Cardiac muscle cell (in vitro differentiated cells and primary cell): Measurements from ENCODE around the gene UBALD2. TPM values are rescaled to one million over a fixed set of nuclear protein-coding genes. Genes with fewer than 3 reads are reported as not detected.

Source experiments
- DNase-seq, 2 donors: peaks; one replicate each; pipeline versions ENCODE4 v3.0.0 to v3.0.0-alpha.2; 2010 to 2017; ENCODE audit warnings: low read depth in 1 of 2, low spot score in 1 of 2
- H3K27ac ChIP-seq: fragments of 200-600 bp; sonication (generic); 2 replicates; pipeline ENCODE4 v1.5.1; 2016
- H3K27me3 ChIP-seq: fragments of 200-600 bp; sonication (generic); 2 replicates; pipeline ENCODE4 v1.6.0; 2016; ENCODE audit warnings: control low read depth
- H3K36me3 ChIP-seq: fragments of 200-600 bp; sonication (generic); 2 replicates; pipeline ENCODE4 v1.5.1; 2016; ENCODE audit warnings: control low read depth
- H3K4me1 ChIP-seq: fragments of 200-600 bp; sonication (generic); 2 replicates; pipeline ENCODE4 v1.8.1; 2017; ENCODE audit warnings: low read depth, mild to moderate bottlenecking, mixed run types
- H3K4me3 ChIP-seq: fragments of 200-600 bp; sonication (generic); 2 replicates; pipeline ENCODE4 v1.5.1; 2016; ENCODE audit warnings: mild to moderate bottlenecking
- H3K9me3 ChIP-seq: fragments of 200-600 bp; sonication (generic); 2 replicates; pipeline ENCODE4 v1.5.1; 2017; ENCODE audit warnings: low read depth, mild to moderate bottlenecking, control low read depth
- polyA plus RNA-seq: library from polyadenylated mRNA; unstranded; fragments of >200 nt; fragmentation: Nextera tagmentation; extraction: Ambion mirVana; gene quantifications from 2 replicates; pipeline ENCODE4 v1.2.1, GENCODE V29; 2016
- total RNA-seq: library from RNA; depleted of rRNA; stranded (reverse); fragments of >200 nt; gene quantifications from 2 replicates; pipeline ENCODE4 v1.2.3, GENCODE V29; 2016
- TF ChIP-seq, protein P1 (sequence below): IDR thresholded peaks from 2 replicates; pipeline ENCODE4 v1.5.1; 2012; ENCODE audit warnings: low read depth, mild to moderate bottlenecking, low read length

The UBALD2 gene
- total and polyA plus RNA-seq, 2 experiments from 2014 or later = 13.2 to 23.2 TPM

DNA sequence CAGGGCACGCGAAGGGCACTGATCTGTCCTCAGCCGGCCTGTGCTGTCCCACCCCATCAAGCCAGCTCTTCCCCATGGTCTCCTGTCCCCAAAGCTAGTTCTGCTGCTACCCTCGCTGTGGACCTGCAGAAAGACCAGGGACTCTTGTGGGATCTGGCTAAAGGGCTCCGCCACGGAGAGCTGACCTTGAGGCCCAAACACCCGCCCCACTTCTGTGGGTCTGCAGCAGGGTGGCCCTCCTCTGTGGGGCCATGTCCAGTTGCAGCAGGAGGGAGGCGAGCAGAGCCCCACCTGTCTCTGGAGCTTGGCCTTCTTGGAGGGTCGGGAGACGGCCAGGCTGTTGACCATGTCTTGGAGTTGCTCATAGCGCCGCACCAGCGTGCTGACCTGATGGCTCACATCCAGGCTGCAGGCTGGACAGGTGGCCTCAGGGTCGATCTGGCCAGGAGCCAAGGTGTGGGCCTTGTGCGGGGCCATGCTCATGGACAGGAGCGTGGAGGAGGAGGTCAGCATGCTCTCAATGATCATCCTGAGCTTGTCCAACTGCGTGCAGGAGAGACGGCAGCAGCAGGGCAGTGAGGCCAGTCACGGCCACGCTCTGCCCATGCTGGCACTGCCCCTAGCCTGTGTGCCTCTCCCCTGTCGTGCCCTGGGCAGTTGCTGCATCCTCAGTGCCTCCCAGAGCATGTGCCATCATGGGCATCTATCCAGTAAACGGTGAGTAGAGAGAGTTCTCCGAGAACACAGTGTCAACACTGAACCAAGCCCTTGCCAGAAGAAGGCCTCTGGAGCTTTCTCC is 16.6 kb downstream of the UBALD2 start:
- Histone ChIP-seq H3K4me1 (no peaks in the 10 kb centered on the region), H3K36me3 (no peaks in the 10 kb centered on the region), H3K4me3 (no peak overlapping the region), H3K27me3 (no peaks in the 10 kb centered on the region), H3K27ac (no peak overlapping the region), H3K9me3 (no peaks in the 10 kb centered on the region)
- TF ChIP-seq, protein P1, sequence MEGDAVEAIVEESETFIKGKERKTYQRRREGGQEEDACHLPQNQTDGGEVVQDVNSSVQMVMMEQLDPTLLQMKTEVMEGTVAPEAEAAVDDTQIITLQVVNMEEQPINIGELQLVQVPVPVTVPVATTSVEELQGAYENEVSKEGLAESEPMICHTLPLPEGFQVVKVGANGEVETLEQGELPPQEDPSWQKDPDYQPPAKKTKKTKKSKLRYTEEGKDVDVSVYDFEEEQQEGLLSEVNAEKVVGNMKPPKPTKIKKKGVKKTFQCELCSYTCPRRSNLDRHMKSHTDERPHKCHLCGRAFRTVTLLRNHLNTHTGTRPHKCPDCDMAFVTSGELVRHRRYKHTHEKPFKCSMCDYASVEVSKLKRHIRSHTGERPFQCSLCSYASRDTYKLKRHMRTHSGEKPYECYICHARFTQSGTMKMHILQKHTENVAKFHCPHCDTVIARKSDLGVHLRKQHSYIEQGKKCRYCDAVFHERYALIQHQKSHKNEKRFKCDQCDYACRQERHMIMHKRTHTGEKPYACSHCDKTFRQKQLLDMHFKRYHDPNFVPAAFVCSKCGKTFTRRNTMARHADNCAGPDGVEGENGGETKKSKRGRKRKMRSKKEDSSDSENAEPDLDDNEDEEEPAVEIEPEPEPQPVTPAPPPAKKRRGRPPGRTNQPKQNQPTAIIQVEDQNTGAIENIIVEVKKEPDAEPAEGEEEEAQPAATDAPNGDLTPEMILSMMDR = no peak
- DNase-seq = no peak

DNA sequence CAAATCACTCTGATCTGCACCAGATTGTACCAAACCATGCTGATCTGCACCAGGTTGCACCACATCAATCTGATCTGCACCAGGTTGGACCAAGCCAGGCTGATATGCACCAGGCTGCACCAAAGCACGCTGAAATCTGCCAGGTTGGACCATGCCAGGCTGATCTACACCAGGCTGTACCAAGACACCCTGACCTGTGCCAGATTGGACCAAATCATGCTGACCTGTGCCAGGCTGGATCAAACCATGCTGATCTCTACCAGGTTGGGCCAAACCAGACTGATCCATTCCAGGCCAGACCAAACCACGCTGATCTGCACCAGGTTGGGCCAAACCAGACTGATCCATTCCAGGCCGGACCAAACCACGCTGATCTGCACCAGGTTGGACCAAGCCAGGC is 27.4 kb downstream of the UBALD2 start:
- TF ChIP-seq, protein P1 = no peak
- Histone ChIP-seq H3K4me1 (no peaks in the 10 kb centered on the region), H3K27me3 (no peaks in the 10 kb centered on the region), H3K36me3 (no peaks in the 10 kb centered on the region), H3K27ac (no peak overlapping the region), H3K4me3 (no peak overlapping the region), H3K9me3 (no peaks in the 10 kb centered on the region)
- no peak for DNase-seq

DNA sequence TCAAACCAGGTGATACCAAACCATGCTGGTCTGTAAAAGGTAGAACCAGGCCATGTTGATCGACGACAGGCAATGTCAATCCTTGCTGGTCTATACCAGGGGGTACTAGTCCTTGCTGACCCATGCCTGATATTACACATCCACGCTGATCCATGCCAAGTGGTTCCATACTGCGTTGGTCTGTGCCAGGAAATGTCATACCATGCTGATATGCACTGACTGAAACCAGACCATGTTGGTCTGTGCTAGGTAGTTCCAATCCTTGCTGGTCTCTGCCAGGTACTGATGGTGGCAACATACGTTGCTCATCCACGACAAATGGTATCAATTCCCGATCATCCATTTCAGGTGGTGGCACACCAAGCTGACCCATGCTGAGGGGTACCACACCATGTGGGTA is 28.0 kb downstream of the UBALD2 start:
- Histone ChIP-seq H3K9me3 (no peaks in the 10 kb centered on the region), H3K4me1 (no peaks in the 10 kb centered on the region), H3K36me3 (no peaks in the 10 kb centered on the region), H3K27ac (no peak overlapping the region), H3K27me3 (no peaks in the 10 kb centered on the region), H3K4me3 (no peak overlapping the region)
- no peak for DNase-seq
- TF ChIP-seq, protein P1 = no peak

DNA sequence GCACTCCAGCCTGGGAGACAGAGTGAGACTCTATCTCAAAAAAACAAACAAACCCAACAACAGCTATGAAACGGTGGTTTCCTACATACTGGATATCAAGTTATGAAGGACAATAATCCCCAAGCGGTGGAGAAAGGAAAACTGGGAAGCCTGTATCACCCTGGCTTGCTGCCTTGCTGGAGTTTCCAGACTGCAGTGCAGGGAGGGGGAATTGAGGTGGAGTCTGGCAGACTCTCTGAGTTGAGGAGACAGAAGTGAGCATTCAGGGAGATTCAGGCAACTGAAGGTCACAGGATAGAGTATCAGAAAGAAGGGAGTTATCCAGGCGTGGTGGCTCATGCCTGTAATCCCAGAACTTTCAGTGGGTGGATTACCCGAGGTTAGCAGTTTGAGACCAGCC is 31.0 kb downstream of the UBALD2 start:
- Histone ChIP-seq H3K27ac (no peak overlapping the region), H3K36me3 (no peaks in the 10 kb centered on the region)

DNA sequence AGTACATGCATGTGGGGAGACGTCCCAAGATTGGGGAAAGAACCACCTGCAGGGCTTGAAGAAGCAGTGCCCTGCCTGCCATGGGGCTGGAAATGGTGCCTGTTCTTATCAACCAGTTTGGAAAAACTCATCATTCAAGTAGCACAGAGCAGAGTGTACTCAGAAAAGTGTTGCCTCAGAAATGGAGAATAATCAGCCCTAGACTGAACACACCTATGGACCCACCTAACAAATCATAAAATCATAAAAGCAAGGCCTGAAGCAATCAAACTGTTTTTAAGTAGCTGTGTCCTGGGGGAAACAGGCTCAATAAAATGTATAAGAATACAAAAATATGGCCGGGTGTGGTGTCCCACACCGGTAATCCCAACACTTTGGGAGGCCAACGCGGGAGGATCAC is 31.7 kb downstream of the UBALD2 start:
- Histone ChIP-seq H3K9me3 (no peaks in the 10 kb centered on the region), H3K27me3 (no peaks in the 10 kb centered on the region), H3K4me3 (no peak overlapping the region), H3K4me1 (no peaks in the 10 kb centered on the region), H3K27ac (no peak overlapping the region), H3K36me3 (no peaks in the 10 kb centered on the region)
- TF ChIP-seq, protein P1 = no peak
- DNase-seq = no peak

More for the DNA sequence above, 31.0 kb downstream of the UBALD2 start:
- Histone ChIP-seq H3K9me3 (no peaks in the 10 kb centered on the region), H3K4me3 (no peak overlapping the region), H3K27me3 (no peaks in the 10 kb centered on the region), H3K4me1 (no peaks in the 10 kb centered on the region)
- TF ChIP-seq, protein P1 = no peak
- DNase-seq = peak in 1 of 2 donors; percentile 15
